Measurements from ENCODE around the gene FAM241B. TPM values are rescaled to one million over a fixed set of nuclear protein-coding genes. Genes with fewer than 3 reads are reported as not detected.

The FAM241B gene
- total RNA-seq, 1 experiment from 2014 or later, result 13.7 TPM

- Histone ChIP-seq H2BK120ac (ENCODE audit: low read depth, low read length, poor library complexity, severe bottlenecking) (no peak overlapping the region), H2BK20ac (ENCODE audit: low read depth, low read length, poor library complexity, severe bottlenecking) (no peak overlapping the region), H3K23ac (ENCODE audit: insufficient read length, low read depth, low read length) (no peak overlapping the region), H3K23me2 (ENCODE audit: insufficient read length, low read depth, low read length, poor library complexity, severe bottlenecking) (no peaks in the 10 kb centered on the region), H3K27me3 (ENCODE audit: insufficient read depth, low read length) (no peaks in the 10 kb centered on the region), H3K56ac (ENCODE audit: insufficient read length, low read depth, low read length) (no peak overlapping the region), H2BK12ac (ENCODE audit: insufficient read length, low read depth, low read length) (no peak overlapping the region), H3K79me1 (ENCODE audit: insufficient read depth, low read depth, low read length, poor library complexity, severe bottlenecking) (no peaks in the 10 kb centered on the region), H4K20me1 (ENCODE audit: control insufficient read depth, insufficient read depth, insufficient read length) (no peaks in the 10 kb centered on the region), H3K27ac (ENCODE audit: insufficient read length, low read depth, low read length) (no peak overlapping the region), H2AK5ac (ENCODE audit: insufficient read length, low read length) (no peak overlapping the region), H2AFZ (ENCODE audit: low read length) (no peak overlapping the region), H2BK15ac (ENCODE audit: low read depth, low read length) (no peak overlapping the region), H3K79me2 (ENCODE audit: insufficient read depth, low read length) (no peaks in the 10 kb centered on the region), H4K8ac (replicated peaks; ENCODE audit: insufficient read length, low read depth, low read length) (no peak overlapping the region), H2BK5ac (ENCODE audit: insufficient read length, low read length) (no peak overlapping the region), H4K91ac (ENCODE audit: insufficient read length, low read depth, low read length) (no peak overlapping the region), H3K4me1 (ENCODE audit: insufficient read depth, low read length) (no peaks in the 10 kb centered on the region), H3K9me3 (ENCODE audit: control insufficient read depth, low read depth, low read length) (no peaks in the 10 kb centered on the region), H3K14ac (ENCODE audit: insufficient read depth, low read length) (no peak overlapping the region), H3K18ac (ENCODE audit: insufficient read length, low read depth, low read length) (no peak overlapping the region), H3K4me2 (ENCODE audit: insufficient read depth, insufficient read length, low read length) (no peak overlapping the region), H3K4ac (ENCODE audit: low read depth, low read length) (no peak overlapping the region), H3K9ac (ENCODE audit: extremely low read depth, insufficient read length, low read length) (no peak overlapping the region), H3T11ph (ENCODE audit: low read length) (no peak overlapping the region), H4K5ac (ENCODE audit: insufficient read length, low read depth, low read length) (no peak overlapping the region)
- H3K4me3 Mint-ChIP-seq, result no peak overlapping the region
- no CpG with 5 or more reads among the region's 9 CpGs for WGBS (ENCODE audit: extremely low coverage, insufficient read length, low lambda C conversion rate)
- peaks cover 21% of the 10 kb centered on the region for H3K27me3 Mint-ChIP-seq (ENCODE audit: low read depth)
- no peak overlapping the region for H3K27ac Mint-ChIP-seq
- peaks cover 13 to 17% of the 10 kb centered on the region in 2 experiments for H3K4me1 Mint-ChIP-seq
- no peaks in the 10 kb centered on the region; a peak in 1 of 7 replicates for H3K36me3 Mint-ChIP-seq (ENCODE audit: insufficient read depth in 1 of 3, low read depth in 3 of 3)
- no peak for TF ChIP-seq CTCF (conservative IDR thresholded peaks at IDR 0.05)
- H3K9me3 Mint-ChIP-seq, result no peaks in the 10 kb centered on the region
- DNase-seq, result no peak
Measured at GRCh38 chr10:69640196-69640980, 10.3 kb downstream of the FAM241B start.

Measured in H9 (cell line).